Breast epithelium (tissue), 3 donors: ENCODE results near the gene FOXC2.

Experiments used
- POLR2A ChIP-seq: fragments of 450-650 bp; IDR thresholded peaks from one replicate; pipeline ENCODE4 v1.6.1; 2016; ENCODE audit warnings: antibody characterized with exemption, mild to moderate bottlenecking, moderate library complexity
- POLR2AphosphoS5 ChIP-seq, 3 donors: sonication (generic); formaldehyde crosslinking; IDR thresholded peaks; one replicate each; pipeline ENCODE4 v1.6.1; 2017; ENCODE audit warnings: antibody characterized with exemption in 3 of 3
- TF ChIP-seq, protein P1 (sequence below), 3 donors: fragments of 450-650 bp; IDR thresholded peaks; one replicate each; pipeline ENCODE4 v1.5.1; 2016 to 2017; ENCODE audit warnings: antibody characterized with exemption in 3 of 3, mild to moderate bottlenecking in 3 of 3, moderate library complexity in 3 of 3

DNA sequence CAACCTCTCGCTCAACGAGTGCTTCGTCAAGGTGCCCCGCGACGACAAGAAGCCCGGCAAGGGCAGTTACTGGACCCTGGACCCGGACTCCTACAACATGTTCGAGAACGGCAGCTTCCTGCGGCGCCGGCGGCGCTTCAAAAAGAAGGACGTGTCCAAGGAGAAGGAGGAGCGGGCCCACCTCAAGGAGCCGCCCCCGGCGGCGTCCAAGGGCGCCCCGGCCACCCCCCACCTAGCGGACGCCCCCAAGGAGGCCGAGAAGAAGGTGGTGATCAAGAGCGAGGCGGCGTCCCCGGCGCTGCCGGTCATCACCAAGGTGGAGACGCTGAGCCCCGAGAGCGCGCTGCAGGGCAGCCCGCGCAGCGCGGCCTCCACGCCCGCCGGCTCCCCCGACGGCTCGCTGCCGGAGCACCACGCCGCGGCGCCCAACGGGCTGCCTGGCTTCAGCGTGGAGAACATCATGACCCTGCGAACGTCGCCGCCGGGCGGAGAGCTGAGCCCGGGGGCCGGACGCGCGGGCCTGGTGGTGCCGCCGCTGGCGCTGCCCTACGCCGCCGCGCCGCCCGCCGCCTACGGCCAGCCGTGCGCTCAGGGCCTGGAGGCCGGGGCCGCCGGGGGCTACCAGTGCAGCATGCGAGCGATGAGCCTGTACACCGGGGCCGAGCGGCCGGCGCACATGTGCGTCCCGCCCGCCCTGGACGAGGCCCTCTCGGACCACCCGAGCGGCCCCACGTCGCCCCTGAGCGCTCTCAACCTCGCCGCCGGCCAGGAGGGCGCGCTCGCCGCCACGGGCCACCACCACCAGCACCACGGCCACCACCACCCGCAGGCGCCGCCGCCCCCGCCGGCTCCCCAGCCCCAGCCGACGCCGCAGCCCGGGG lies 1.3 kb downstream of the FOXC2 start:
- TF ChIP-seq, protein P1, sequence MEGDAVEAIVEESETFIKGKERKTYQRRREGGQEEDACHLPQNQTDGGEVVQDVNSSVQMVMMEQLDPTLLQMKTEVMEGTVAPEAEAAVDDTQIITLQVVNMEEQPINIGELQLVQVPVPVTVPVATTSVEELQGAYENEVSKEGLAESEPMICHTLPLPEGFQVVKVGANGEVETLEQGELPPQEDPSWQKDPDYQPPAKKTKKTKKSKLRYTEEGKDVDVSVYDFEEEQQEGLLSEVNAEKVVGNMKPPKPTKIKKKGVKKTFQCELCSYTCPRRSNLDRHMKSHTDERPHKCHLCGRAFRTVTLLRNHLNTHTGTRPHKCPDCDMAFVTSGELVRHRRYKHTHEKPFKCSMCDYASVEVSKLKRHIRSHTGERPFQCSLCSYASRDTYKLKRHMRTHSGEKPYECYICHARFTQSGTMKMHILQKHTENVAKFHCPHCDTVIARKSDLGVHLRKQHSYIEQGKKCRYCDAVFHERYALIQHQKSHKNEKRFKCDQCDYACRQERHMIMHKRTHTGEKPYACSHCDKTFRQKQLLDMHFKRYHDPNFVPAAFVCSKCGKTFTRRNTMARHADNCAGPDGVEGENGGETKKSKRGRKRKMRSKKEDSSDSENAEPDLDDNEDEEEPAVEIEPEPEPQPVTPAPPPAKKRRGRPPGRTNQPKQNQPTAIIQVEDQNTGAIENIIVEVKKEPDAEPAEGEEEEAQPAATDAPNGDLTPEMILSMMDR (IDR thresholded peaks at IDR 0.05): no peak
- TF ChIP-seq POLR2AphosphoS5 (IDR thresholded peaks at IDR 0.05) (no peak), POLR2A (no peak)
